K562 (cell line): Measurements from ENCODE around the gene PLXNA3.

Experiments
- BCL6 ChIP-seq: fragments of 250-450 bp; sonication (Bioruptor Pico); IDR thresholded peaks from 2 replicates; pipeline ENCODE4 v1.4.0; 2020
- MAFF ChIP-seq: IDR thresholded peaks from 2 replicates; pipeline ENCODE4 v1.6.1; 2012; ENCODE audit warnings: low read length, improper control_type of control experiment
- POLR2A ChIP-seq: fragments of 450-650 bp; conservative IDR thresholded peaks from 2 replicates; pipeline ENCODE4 v1.6.1; 2016
- RBM34 ChIP-seq: fragments of 200-400 bp; formaldehyde crosslinking; IDR thresholded peaks from 2 replicates; pipeline ENCODE4 v1.6.1; 2018; ENCODE audit warnings: low read length, borderline replicate concordance; ENCODE audit not compliant: insufficient read depth
- ZBTB1 ChIP-seq: sonication (generic); formaldehyde crosslinking; IDR thresholded peaks from 2 replicates; pipeline ENCODE4 v1.8.1; 2023; ENCODE audit warnings: missing genetic modification reagents, low read depth, mild to moderate bottlenecking, borderline replicate concordance
- ZNF140 ChIP-seq: fragments of 250-450 bp; sonication (Bioruptor Pico); IDR thresholded peaks from 2 replicates; pipeline ENCODE4 v1.8.0; 2021; ENCODE audit warnings: moderate library complexity, mild to moderate bottlenecking, inconsistent platforms
- ZNF24 ChIP-seq: fragments of 450-650 bp; IDR thresholded peaks from 2 replicates; pipeline ENCODE4 v1.6.1; 2016
- TF ChIP-seq, protein P1 (sequence below): sonication (generic); formaldehyde crosslinking; IDR thresholded peaks from 2 replicates; pipeline ENCODE4 v1.8.0; 2023; ENCODE audit warnings: mild to moderate bottlenecking, missing genetic modification reagents
- TF ChIP-seq, protein P2 (sequence below): sonication (generic); formaldehyde crosslinking; IDR thresholded peaks from 2 replicates; pipeline ENCODE4 v1.8.0; 2023; ENCODE audit warnings: mild to moderate bottlenecking, missing genetic modification reagents

DNA sequence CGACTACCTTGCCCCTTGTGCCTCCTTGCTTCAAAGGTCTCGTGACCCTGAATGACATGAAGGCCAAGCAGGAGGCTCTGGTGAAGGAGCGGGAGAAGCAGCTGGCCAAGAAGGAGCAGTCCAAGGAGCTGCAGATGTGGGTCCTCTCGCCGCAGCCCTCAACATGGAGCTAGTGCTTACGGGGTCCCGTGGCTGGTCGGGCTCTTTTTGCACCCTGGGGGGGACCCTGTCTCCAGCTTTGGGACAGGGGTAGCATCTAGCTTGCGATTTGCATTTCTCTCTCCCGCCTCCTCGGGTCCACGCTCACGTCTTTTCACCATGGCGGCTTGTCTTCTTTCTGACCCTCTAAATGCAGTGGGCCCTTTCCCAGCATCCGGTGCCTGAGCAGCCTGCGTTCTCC is 12.3 kb upstream of the PLXNA3 start:
- TF ChIP-seq ZBTB1 (no peak), BCL6 (CRISPR knock-in tag) (no peak), MAFF (no peak), ZNF140 (CRISPR knock-in tag) (no peak), RBM34 (no peak), POLR2A (no peak), ZNF24 (no peak)
- TF ChIP-seq, protein P1, sequence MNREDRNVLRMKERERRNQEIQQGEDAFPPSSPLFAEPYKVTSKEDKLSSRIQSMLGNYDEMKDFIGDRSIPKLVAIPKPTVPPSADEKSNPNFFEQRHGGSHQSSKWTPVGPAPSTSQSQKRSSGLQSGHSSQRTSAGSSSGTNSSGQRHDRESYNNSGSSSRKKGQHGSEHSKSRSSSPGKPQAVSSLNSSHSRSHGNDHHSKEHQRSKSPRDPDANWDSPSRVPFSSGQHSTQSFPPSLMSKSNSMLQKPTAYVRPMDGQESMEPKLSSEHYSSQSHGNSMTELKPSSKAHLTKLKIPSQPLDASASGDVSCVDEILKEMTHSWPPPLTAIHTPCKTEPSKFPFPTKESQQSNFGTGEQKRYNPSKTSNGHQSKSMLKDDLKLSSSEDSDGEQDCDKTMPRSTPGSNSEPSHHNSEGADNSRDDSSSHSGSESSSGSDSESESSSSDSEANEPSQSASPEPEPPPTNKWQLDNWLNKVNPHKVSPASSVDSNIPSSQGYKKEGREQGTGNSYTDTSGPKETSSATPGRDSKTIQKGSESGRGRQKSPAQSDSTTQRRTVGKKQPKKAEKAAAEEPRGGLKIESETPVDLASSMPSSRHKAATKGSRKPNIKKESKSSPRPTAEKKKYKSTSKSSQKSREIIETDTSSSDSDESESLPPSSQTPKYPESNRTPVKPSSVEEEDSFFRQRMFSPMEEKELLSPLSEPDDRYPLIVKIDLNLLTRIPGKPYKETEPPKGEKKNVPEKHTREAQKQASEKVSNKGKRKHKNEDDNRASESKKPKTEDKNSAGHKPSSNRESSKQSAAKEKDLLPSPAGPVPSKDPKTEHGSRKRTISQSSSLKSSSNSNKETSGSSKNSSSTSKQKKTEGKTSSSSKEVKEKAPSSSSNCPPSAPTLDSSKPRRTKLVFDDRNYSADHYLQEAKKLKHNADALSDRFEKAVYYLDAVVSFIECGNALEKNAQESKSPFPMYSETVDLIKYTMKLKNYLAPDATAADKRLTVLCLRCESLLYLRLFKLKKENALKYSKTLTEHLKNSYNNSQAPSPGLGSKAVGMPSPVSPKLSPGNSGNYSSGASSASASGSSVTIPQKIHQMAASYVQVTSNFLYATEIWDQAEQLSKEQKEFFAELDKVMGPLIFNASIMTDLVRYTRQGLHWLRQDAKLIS, result no peak
- TF ChIP-seq, protein P2, sequence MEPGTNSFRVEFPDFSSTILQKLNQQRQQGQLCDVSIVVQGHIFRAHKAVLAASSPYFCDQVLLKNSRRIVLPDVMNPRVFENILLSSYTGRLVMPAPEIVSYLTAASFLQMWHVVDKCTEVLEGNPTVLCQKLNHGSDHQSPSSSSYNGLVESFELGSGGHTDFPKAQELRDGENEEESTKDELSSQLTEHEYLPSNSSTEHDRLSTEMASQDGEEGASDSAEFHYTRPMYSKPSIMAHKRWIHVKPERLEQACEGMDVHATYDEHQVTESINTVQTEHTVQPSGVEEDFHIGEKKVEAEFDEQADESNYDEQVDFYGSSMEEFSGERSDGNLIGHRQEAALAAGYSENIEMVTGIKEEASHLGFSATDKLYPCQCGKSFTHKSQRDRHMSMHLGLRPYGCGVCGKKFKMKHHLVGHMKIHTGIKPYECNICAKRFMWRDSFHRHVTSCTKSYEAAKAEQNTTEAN (CRISPR knock-in tag), result no peak
